Measurements from ENCODE around the gene ROGDI. TPM values are rescaled to one million over a fixed set of nuclear protein-coding genes. Genes with fewer than 3 reads are reported as not detected.

Gene ROGDI
- total and polyA plus RNA-seq, 4 donors, result 14.0 to 28.1 (median 17.4) TPM

DNA sequence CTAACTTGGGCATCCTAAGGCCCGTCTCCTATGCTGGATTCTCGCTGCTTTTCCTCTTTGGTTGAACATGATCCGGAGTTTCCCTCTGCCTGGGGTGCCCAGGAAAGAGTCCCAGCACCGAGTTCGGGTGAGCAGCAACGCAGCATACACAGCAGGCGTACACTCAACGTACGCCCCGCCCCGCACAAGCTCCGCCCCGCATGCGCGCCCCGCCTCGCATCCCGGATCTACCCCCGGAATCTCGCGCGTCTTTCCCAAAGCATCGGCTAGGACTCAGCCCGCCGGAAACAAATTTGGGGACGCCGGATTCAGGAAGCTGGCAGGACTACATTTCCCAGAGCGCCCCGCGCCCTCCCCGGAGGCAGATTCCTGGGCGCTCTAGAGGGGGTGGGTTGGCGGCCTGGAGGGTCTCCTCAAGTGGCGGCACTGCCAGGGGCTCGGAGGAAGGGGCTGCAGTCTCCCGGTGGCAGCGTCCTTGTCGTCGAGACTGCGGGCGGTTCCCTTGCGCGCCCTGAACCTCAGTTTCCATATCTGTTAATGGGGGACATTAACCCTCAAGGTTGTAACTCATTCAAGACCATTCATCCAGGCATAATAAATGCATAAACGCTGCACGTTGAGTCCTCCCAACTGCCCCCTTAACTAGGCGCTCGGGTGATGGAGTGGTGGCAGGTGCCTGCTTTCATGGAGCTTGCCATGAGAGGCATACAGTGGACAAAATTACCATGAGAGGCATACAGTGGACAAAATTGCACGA lies 33.7 kb downstream of the ROGDI start (continued):
- TF ChIP-seq, protein P1, sequence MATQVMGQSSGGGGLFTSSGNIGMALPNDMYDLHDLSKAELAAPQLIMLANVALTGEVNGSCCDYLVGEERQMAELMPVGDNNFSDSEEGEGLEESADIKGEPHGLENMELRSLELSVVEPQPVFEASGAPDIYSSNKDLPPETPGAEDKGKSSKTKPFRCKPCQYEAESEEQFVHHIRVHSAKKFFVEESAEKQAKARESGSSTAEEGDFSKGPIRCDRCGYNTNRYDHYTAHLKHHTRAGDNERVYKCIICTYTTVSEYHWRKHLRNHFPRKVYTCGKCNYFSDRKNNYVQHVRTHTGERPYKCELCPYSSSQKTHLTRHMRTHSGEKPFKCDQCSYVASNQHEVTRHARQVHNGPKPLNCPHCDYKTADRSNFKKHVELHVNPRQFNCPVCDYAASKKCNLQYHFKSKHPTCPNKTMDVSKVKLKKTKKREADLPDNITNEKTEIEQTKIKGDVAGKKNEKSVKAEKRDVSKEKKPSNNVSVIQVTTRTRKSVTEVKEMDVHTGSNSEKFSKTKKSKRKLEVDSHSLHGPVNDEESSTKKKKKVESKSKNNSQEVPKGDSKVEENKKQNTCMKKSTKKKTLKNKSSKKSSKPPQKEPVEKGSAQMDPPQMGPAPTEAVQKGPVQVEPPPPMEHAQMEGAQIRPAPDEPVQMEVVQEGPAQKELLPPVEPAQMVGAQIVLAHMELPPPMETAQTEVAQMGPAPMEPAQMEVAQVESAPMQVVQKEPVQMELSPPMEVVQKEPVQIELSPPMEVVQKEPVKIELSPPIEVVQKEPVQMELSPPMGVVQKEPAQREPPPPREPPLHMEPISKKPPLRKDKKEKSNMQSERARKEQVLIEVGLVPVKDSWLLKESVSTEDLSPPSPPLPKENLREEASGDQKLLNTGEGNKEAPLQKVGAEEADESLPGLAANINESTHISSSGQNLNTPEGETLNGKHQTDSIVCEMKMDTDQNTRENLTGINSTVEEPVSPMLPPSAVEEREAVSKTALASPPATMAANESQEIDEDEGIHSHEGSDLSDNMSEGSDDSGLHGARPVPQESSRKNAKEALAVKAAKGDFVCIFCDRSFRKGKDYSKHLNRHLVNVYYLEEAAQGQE (IDR thresholded peaks at IDR 0.05), result peak; percentile 88

DNA sequence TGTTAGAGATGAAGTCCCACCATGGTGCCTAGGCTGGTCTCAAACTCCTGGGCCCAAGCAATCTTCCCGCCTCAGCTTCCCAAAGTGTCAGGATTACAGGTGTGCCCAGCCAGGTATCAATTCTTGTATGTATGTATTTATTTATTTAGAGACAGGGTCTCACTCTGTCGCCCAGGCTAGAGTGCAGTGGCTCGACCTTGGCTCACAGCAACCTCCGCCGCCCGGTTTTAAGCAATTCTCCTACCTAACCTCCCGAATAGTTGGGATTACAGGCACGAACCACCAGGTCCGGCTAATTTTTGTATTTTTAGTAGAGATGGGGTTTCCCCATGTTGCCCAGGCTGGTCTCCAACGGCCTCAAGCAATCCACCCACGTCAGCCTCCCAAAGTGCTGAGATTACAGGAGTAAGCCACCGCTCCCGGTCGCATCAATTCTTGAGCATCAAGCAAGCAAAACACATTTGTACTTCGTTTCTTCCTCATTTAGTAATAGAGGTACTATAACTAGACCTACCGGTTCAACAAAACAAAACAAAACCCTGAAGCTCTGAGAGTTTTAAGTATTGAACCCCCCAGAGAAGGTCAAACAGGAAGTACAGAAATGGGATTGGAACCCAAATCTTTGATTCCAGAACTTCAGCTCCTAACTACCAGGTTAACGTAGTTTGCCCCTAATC lies 34.4 kb downstream of the ROGDI start:
- peaks cover 3 to 30% (median 28%) of the 10 kb centered on the region in 4 donors for H3K4me1 ChIP-seq (ENCODE audit: control insufficient read depth in 4 of 4, insufficient read depth in 4 of 4, low read length in 3 of 4)
- H3K9ac ChIP-seq (ENCODE audit: low read depth in 1 of 2, low read length in 2 of 2), result peak overlapping the region; percentile 26 to 85
- no peaks in the 10 kb centered on the region for H3K9me3 ChIP-seq (ENCODE audit: control insufficient read depth in 4 of 4, low read length in 3 of 4)
- DNase-seq (ENCODE audit: low spot score), result no peak
- peak overlapping the region; percentile 85 to 91 for H3K27ac ChIP-seq (ENCODE audit: low read depth in 1 of 2, low read length in 2 of 2)
- WGBS, result 47% methylated on average over 17 of the region's 17 CpGs
- TF ChIP-seq JUND (IDR thresholded peaks at IDR 0.05), result no peak
- TF ChIP-seq FOXA2 (IDR thresholded peaks at IDR 0.05), result no peak
- no peak for TF ChIP-seq HNF4A (conservative IDR thresholded peaks at IDR 0.05)
- TF ChIP-seq, protein P1 (IDR thresholded peaks at IDR 0.05), result no peak
- TF ChIP-seq YY1 (IDR thresholded peaks at IDR 0.05), result no peak
- TF ChIP-seq TAF1 (conservative IDR thresholded peaks at IDR 0.05), result no peak
- TF ChIP-seq, protein P2, sequence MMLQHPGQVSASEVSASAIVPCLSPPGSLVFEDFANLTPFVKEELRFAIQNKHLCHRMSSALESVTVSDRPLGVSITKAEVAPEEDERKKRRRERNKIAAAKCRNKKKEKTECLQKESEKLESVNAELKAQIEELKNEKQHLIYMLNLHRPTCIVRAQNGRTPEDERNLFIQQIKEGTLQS (IDR thresholded peaks at IDR 0.05), result no peak
- TF ChIP-seq SP1 (IDR thresholded peaks at IDR 0.05), result no peak
- TF ChIP-seq RAD21 (IDR thresholded peaks at IDR 0.05), result no peak
- TF ChIP-seq, protein P3, sequence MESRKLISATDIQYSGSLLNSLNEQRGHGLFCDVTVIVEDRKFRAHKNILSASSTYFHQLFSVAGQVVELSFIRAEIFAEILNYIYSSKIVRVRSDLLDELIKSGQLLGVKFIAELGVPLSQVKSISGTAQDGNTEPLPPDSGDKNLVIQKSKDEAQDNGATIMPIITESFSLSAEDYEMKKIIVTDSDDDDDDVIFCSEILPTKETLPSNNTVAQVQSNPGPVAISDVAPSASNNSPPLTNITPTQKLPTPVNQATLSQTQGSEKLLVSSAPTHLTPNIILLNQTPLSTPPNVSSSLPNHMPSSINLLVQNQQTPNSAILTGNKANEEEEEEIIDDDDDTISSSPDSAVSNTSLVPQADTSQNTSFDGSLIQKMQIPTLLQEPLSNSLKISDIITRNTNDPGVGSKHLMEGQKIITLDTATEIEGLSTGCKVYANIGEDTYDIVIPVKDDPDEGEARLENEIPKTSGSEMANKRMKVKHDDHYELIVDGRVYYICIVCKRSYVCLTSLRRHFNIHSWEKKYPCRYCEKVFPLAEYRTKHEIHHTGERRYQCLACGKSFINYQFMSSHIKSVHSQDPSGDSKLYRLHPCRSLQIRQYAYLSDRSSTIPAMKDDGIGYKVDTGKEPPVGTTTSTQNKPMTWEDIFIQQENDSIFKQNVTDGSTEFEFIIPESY (IDR thresholded peaks at IDR 0.05), result no peak
- no peak for TF ChIP-seq GABPA (IDR thresholded peaks at IDR 0.05 in 1 of 2, conservative IDR thresholded peaks at IDR 0.05 in 1 of 2)
- no peak for TF ChIP-seq RXRA (IDR thresholded peaks at IDR 0.05)
- no peak for TF ChIP-seq NR2F2 (IDR thresholded peaks at IDR 0.05)
- TF ChIP-seq HNF4G (IDR thresholded peaks at IDR 0.05), result no peak
- TF ChIP-seq FOXA1 (IDR thresholded peaks at IDR 0.05), result no peak
- TF ChIP-seq EGR1 (IDR thresholded peaks at IDR 0.05; ENCODE audit: low read depth in 2 of 2), result no peak
- TF ChIP-seq, protein P4, sequence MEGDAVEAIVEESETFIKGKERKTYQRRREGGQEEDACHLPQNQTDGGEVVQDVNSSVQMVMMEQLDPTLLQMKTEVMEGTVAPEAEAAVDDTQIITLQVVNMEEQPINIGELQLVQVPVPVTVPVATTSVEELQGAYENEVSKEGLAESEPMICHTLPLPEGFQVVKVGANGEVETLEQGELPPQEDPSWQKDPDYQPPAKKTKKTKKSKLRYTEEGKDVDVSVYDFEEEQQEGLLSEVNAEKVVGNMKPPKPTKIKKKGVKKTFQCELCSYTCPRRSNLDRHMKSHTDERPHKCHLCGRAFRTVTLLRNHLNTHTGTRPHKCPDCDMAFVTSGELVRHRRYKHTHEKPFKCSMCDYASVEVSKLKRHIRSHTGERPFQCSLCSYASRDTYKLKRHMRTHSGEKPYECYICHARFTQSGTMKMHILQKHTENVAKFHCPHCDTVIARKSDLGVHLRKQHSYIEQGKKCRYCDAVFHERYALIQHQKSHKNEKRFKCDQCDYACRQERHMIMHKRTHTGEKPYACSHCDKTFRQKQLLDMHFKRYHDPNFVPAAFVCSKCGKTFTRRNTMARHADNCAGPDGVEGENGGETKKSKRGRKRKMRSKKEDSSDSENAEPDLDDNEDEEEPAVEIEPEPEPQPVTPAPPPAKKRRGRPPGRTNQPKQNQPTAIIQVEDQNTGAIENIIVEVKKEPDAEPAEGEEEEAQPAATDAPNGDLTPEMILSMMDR (IDR thresholded peaks at IDR 0.05; ENCODE audit: low read depth, low read length, missing input control), result no peak
- TF ChIP-seq, protein P5, sequence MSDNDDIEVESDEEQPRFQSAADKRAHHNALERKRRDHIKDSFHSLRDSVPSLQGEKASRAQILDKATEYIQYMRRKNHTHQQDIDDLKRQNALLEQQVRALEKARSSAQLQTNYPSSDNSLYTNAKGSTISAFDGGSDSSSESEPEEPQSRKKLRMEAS (IDR thresholded peaks at IDR 0.05), result no peak
- peaks cover 0 to 12% (median 9%) of the 10 kb centered on the region in 4 donors for H3K36me3 ChIP-seq (ENCODE audit: control insufficient read depth in 4 of 4, insufficient read depth in 3 of 4, low read depth in 1 of 4, low read length in 3 of 4)
- peak overlapping the region; percentile 61 to 78 (median 66) for H3K4me3 ChIP-seq (ENCODE audit: low read depth in 1 of 3, low read length in 3 of 3)
- no peaks in the 10 kb centered on the region for H3K27me3 ChIP-seq (ENCODE audit: control insufficient read depth in 4 of 4, insufficient read depth in 4 of 4, low read length in 3 of 4)

Data from liver (tissue), 9 donors.